ENCODE measurements around the gene UGCG.

- TF ChIP-seq CTCF (IDR thresholded peaks at IDR 0.05): no peak
- no peak for TF ChIP-seq POLR2A (IDR thresholded peaks at IDR 0.05)
These were observed 58.4 kb downstream of the UGCG start for GRCh38 chr9:111955048-111955447.
